Ishikawa (cell line): ENCODE measurements around the gene RTN4IP1.

ENCODE experiments used
- CEBPB ChIP-seq: IDR thresholded peaks from 2 replicates; pipeline ENCODE4 v1.6.1; 2012
- CREB1 ChIP-seq: IDR thresholded peaks from 2 replicates; pipeline ENCODE4 v1.6.1; 2012; ENCODE audit warnings: low read depth
- EGR1 ChIP-seq: IDR thresholded peaks from 2 replicates; pipeline ENCODE4 v1.6.1; 2012
- EP300 ChIP-seq: IDR thresholded peaks from 2 replicates; pipeline ENCODE4 v1.6.1; 2012; ENCODE audit warnings: borderline replicate concordance
- FOXM1 ChIP-seq: IDR thresholded peaks from 2 replicates; pipeline ENCODE4 v1.6.1; 2012; ENCODE audit warnings: low read depth, borderline replicate concordance
- NFIC ChIP-seq: IDR thresholded peaks from 2 replicates; pipeline ENCODE4 v1.6.1; 2012
- RAD21 ChIP-seq: IDR thresholded peaks from 2 replicates; pipeline ENCODE4 v1.6.1; 2012; ENCODE audit warnings: low read depth
- TAF1 ChIP-seq: IDR thresholded peaks from 2 replicates; pipeline ENCODE4 v1.6.1; 2012; ENCODE audit warnings: low read depth, mild to moderate bottlenecking
- TCF12 ChIP-seq: IDR thresholded peaks from 2 replicates; pipeline ENCODE4 v1.6.1; 2012; ENCODE audit warnings: low read depth
- TEAD4 ChIP-seq: IDR thresholded peaks from 2 replicates; pipeline ENCODE4 v1.6.1; 2012
- YY1 ChIP-seq: IDR thresholded peaks from 2 replicates; pipeline ENCODE4 v1.6.1; 2012; ENCODE audit warnings: low read depth
- ZBTB7A ChIP-seq: IDR thresholded peaks from 2 replicates; pipeline ENCODE4 v1.6.1; 2012; ENCODE audit warnings: low read depth
- TF ChIP-seq, protein P1 (sequence below): IDR thresholded peaks from 2 replicates; pipeline ENCODE4 v1.6.1; 2012
- TF ChIP-seq, protein P2 (sequence below): IDR thresholded peaks from 2 replicates; pipeline ENCODE4 v1.6.1; 2012; ENCODE audit warnings: low read depth, mild to moderate bottlenecking
- TF ChIP-seq, protein P3 (sequence below): IDR thresholded peaks from 2 replicates; pipeline ENCODE4 v1.6.1; 2012

Gene RTN4IP1

DNA sequence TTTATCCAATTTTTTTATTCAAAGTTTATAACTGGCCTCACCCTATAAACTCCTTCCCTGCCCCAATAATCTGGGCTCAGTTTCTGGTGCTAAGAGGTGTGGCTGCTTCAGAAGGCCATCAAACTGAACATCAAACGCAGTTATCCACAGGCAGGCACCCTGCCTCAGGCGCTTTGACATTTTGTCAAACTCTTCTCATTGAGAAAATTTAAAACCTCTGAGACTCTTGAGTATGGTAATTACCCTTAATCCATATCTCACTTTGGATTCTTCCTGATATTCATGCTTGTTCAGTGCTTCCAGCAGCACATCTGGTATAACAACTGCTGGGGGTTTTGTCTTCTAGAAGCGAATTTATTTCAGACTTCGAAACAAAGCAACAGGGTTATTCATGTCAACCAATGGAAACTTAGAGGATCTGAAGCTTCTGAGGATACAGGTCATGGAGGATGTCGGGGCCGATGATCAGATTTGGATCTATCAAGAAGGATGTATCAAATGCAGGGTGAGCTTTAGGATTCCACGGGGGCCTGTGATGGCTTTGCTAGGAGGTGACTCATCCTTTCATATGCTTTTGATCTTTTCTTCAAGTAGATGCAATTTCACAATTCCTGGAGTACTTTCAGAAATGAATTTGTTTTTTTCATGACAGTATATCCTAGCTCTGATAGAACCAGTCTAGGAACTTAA is 68.2 kb downstream of the RTN4IP1 start:
- TF ChIP-seq, protein P1, sequence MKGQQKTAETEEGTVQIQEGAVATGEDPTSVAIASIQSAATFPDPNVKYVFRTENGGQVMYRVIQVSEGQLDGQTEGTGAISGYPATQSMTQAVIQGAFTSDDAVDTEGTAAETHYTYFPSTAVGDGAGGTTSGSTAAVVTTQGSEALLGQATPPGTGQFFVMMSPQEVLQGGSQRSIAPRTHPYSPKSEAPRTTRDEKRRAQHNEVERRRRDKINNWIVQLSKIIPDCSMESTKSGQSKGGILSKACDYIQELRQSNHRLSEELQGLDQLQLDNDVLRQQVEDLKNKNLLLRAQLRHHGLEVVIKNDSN = no peak
- no peak for TF ChIP-seq EP300

DNA sequence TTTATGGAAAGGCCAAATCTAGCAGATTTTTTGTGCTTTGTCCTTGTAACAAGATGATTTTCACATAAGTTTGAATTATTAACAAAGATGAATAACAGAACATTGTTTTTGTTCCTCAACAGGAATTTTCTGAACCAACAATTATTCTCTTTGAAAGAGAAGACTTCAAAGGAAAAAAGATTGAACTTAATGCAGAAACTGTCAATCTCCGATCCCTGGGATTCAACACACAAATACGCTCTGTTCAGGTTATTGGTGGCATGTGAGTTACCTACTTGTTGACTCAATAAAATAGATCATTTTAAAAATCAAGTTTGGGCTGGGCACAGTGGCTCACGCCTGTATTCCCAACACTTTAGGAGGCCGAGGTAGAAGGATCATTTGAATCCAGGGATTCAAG is 70.9 kb downstream of the RTN4IP1 start:
- no peak for TF ChIP-seq EGR1
- no peak for TF ChIP-seq RAD21
- TF ChIP-seq NFIC = no peak
- TF ChIP-seq, protein P1 = no peak
- TF ChIP-seq, protein P2, sequence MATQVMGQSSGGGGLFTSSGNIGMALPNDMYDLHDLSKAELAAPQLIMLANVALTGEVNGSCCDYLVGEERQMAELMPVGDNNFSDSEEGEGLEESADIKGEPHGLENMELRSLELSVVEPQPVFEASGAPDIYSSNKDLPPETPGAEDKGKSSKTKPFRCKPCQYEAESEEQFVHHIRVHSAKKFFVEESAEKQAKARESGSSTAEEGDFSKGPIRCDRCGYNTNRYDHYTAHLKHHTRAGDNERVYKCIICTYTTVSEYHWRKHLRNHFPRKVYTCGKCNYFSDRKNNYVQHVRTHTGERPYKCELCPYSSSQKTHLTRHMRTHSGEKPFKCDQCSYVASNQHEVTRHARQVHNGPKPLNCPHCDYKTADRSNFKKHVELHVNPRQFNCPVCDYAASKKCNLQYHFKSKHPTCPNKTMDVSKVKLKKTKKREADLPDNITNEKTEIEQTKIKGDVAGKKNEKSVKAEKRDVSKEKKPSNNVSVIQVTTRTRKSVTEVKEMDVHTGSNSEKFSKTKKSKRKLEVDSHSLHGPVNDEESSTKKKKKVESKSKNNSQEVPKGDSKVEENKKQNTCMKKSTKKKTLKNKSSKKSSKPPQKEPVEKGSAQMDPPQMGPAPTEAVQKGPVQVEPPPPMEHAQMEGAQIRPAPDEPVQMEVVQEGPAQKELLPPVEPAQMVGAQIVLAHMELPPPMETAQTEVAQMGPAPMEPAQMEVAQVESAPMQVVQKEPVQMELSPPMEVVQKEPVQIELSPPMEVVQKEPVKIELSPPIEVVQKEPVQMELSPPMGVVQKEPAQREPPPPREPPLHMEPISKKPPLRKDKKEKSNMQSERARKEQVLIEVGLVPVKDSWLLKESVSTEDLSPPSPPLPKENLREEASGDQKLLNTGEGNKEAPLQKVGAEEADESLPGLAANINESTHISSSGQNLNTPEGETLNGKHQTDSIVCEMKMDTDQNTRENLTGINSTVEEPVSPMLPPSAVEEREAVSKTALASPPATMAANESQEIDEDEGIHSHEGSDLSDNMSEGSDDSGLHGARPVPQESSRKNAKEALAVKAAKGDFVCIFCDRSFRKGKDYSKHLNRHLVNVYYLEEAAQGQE = no peak
- no peak for TF ChIP-seq ZBTB7A
- TF ChIP-seq TCF12 = no peak
- TF ChIP-seq, protein P3, sequence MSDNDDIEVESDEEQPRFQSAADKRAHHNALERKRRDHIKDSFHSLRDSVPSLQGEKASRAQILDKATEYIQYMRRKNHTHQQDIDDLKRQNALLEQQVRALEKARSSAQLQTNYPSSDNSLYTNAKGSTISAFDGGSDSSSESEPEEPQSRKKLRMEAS = no peak
- no peak for TF ChIP-seq CREB1
- no peak for TF ChIP-seq YY1
- TF ChIP-seq TAF1 = no peak
- TF ChIP-seq CEBPB = no peak
- no peak for TF ChIP-seq TEAD4

DNA sequence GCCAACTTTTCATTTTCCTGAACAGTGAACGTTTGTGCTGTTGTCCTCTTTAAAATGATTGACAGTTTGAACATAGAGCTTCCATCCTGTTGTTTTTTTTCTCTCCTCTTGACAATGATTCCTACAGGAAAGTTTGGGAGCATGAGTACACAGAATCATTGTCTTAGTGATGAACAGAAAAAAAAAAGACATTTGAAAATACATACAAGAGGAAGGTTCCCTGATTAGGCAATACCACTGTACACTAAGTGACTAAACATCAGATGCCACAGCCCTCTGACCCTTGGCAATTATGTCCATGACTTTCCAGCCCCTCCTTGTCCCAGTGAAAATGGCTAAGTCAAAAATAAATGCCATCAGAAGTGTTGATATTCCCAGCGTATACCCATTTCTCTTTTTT is 71.5 kb downstream of the RTN4IP1 start:
- no peak for TF ChIP-seq YY1
- no peak for TF ChIP-seq TCF12
- TF ChIP-seq EP300 = no peak
- TF ChIP-seq EGR1 = no peak
- TF ChIP-seq NFIC = no peak
- no peak for TF ChIP-seq TAF1
- TF ChIP-seq TEAD4 = no peak
- no peak for TF ChIP-seq CREB1
- TF ChIP-seq, protein P3 = no peak
- TF ChIP-seq, protein P1 = no peak
- no peak for TF ChIP-seq CEBPB
- TF ChIP-seq FOXM1 = no peak
- TF ChIP-seq, protein P2 = no peak
- no peak for TF ChIP-seq ZBTB7A
- TF ChIP-seq RAD21 = no peak

DNA sequence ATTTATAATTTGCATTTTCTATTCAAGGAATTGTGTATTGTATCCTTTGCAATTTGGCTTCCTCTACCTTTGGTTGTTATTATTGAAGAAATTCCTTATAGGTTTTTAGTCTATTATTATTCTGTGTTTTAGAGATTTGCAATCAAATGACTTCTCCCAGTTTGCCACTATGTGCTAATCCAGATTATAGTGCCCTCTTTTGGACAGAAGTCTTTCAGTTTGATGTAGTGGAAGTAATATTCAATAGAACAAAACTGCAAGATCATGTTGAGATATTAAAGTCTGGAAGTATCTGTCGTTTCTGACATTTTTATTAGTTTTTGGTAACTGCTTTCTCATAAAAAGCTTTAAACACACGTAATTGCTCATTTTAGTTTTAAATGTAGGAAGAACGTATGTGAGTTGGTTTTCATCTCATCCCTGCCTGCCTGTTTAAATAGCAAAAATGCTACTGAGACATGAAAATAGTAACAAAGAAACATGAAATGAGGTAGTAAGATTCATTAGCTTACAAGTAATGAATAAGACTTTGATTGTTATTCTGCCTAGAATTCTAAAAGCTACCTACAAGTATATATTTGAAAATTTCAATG is 72.8 kb downstream of the RTN4IP1 start:
- TF ChIP-seq, protein P2 = no peak
- peak; percentile 41 for TF ChIP-seq RAD21

DNA sequence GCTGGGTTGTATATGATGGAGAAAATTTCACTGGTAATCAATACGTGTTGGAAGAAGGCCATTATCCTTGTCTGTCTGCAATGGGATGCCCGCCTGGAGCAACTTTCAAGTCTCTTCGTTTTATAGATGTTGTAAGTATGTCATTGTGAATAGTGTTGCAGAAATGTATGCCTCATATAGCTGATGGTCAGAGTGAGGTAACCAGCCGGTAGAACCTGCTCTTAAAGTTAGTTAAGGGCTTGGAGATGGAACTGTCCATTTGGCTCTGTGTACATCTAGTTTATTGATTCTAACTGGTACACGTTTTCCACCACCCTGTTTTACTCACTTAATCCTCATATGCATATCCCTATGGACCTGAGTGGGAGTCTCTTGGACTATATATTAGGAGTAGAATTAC is 73.5 kb downstream of the RTN4IP1 start:
- TF ChIP-seq TAF1 = no peak
- TF ChIP-seq FOXM1 = no peak
- no peak for TF ChIP-seq CEBPB
- TF ChIP-seq YY1 = no peak
- TF ChIP-seq TCF12 = no peak
- no peak for TF ChIP-seq RAD21
- no peak for TF ChIP-seq EP300
- no peak for TF ChIP-seq EGR1
- TF ChIP-seq, protein P3 = no peak
- no peak for TF ChIP-seq ZBTB7A
- TF ChIP-seq NFIC = no peak
- TF ChIP-seq, protein P2 = no peak
- TF ChIP-seq, protein P1 = no peak
- no peak for TF ChIP-seq TEAD4
- TF ChIP-seq CREB1 = no peak
